ENCODE data around the gene UBE2E1.

Gene UBE2E1

DNA sequence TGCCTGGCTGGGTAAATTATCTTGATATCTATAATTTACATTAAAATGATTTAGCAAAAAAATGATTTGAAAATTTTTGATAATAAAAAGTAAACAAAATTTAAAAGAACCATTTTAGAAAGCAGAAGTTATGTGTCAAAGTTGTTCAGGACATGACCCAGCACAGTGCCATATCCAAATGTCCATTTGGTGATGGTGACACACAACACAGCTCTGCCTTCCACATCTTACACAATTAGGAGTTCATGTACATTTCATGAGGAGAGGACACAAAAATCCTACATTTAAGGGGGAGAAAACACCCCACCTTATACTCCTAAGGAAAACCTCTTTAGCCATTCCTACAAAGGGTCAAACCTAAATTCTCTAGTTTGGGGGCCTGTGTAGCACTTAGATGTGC, 10.7 kb upstream of the UBE2E1 start:
- Histone ChIP-seq H3K4me3 (ENCODE audit: low read depth in 1 of 2, low read length in 1 of 2) (no peak overlapping the region), H3K27ac (no peak overlapping the region), H3K4me1 (ENCODE audit: control insufficient read depth in 1 of 2, insufficient read depth in 1 of 2, low read depth in 1 of 2, low read length in 1 of 2) (peaks cover 7 to 9% of the 10 kb centered on the region in 2 experiments), H3K27me3 (peaks cover 1% of the 10 kb centered on the region), H3K9me3 (no peaks in the 10 kb centered on the region), H3K36me3 (no peaks in the 10 kb centered on the region)
- TF ChIP-seq, protein P1, sequence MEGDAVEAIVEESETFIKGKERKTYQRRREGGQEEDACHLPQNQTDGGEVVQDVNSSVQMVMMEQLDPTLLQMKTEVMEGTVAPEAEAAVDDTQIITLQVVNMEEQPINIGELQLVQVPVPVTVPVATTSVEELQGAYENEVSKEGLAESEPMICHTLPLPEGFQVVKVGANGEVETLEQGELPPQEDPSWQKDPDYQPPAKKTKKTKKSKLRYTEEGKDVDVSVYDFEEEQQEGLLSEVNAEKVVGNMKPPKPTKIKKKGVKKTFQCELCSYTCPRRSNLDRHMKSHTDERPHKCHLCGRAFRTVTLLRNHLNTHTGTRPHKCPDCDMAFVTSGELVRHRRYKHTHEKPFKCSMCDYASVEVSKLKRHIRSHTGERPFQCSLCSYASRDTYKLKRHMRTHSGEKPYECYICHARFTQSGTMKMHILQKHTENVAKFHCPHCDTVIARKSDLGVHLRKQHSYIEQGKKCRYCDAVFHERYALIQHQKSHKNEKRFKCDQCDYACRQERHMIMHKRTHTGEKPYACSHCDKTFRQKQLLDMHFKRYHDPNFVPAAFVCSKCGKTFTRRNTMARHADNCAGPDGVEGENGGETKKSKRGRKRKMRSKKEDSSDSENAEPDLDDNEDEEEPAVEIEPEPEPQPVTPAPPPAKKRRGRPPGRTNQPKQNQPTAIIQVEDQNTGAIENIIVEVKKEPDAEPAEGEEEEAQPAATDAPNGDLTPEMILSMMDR (IDR thresholded peaks at IDR 0.05): no peak

DNA sequence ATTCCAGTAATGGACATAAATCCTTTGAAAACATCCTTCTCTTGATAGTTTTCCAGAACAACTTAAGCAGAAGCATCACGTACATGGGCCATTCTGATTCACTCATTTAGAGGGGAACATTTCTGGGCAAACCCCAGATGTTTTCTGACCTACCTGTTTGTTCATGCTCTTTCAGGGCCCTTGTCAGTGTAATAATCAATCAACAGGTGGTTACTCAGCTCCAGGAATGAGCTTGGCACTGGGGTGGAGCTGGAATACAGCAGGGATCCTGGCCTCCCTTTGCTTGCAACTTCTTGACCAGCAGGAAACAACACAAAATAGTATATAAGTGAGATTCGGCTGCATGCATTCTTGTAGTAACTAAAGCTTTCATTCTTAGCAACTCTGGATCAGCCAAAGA, 9.2 kb upstream of the UBE2E1 start:
- TF ChIP-seq, protein P1 (IDR thresholded peaks at IDR 0.05): no peak
- H3K27ac ChIP-seq: no peak overlapping the region
- no peaks in the 10 kb centered on the region for H3K9me3 ChIP-seq
- no peak overlapping the region for H3K4me3 ChIP-seq (ENCODE audit: low read depth in 1 of 2, low read length in 1 of 2)
- H3K4me1 ChIP-seq (ENCODE audit: control insufficient read depth in 1 of 2, insufficient read depth in 1 of 2, low read depth in 1 of 2, low read length in 1 of 2): peaks cover 7 to 9% of the 10 kb centered on the region in 2 experiments
- no peaks in the 10 kb centered on the region for H3K36me3 ChIP-seq
- H3K27me3 ChIP-seq: no peaks in the 10 kb centered on the region

DNA sequence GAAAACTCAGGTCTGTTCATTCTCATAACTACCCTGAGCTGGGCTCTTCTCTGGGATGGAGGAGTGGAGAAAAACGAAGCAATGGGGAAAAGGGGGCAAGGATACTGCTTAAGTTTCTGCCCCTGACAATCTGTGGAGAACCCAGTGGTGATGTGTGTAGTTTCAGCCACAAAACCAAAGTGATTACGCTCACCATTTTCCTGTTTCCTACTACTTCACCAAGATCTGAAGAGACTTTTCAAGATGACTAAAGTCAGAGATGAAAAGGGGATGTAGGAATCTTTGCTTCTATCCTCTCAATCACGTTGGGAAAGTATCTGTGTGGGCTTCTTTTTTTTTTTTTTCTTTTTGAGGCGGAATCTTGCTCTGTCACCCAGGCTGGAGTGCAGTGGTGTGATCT, 8.3 kb upstream of the UBE2E1 start:
- Histone ChIP-seq H3K4me3 (ENCODE audit: low read depth in 1 of 2, low read length in 1 of 2) (no peak overlapping the region), H3K4me1 (ENCODE audit: control insufficient read depth in 1 of 2, insufficient read depth in 1 of 2, low read depth in 1 of 2, low read length in 1 of 2) (peaks cover 7 to 9% of the 10 kb centered on the region in 2 experiments), H3K27me3 (no peaks in the 10 kb centered on the region), H3K9me3 (no peaks in the 10 kb centered on the region), H3K27ac (no peak overlapping the region), H3K36me3 (no peaks in the 10 kb centered on the region)
- TF ChIP-seq, protein P1 (IDR thresholded peaks at IDR 0.05): no peak

DNA sequence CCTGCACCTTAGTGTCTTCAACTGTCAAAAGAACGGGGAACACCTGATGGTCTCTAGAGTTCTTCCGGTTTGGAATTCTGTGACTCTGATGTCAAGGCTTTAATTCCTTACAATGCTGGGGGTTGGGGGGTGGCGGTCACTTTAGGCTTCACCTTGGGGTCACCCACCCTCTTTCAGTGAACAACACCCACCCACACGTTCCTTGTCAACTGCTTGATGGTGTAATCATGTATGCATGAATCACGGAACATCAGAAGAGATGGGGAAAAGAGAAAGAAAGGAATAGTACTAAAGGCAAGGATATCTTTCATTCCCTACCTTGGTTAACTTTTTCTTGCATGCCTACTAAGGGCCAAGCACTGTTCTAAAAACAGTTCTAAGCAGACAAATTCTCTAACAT, 7.3 kb upstream of the UBE2E1 start:
- H3K9me3 ChIP-seq: no peaks in the 10 kb centered on the region
- H3K27ac ChIP-seq: no peak overlapping the region
- peaks cover 7 to 9% of the 10 kb centered on the region in 2 experiments for H3K4me1 ChIP-seq (ENCODE audit: control insufficient read depth in 1 of 2, insufficient read depth in 1 of 2, low read depth in 1 of 2, low read length in 1 of 2)
- H3K4me3 ChIP-seq (ENCODE audit: low read depth in 1 of 2, low read length in 1 of 2): no peak overlapping the region
- H3K27me3 ChIP-seq: no peaks in the 10 kb centered on the region
- TF ChIP-seq, protein P1 (IDR thresholded peaks at IDR 0.05): no peak
- H3K36me3 ChIP-seq: no peaks in the 10 kb centered on the region

DNA sequence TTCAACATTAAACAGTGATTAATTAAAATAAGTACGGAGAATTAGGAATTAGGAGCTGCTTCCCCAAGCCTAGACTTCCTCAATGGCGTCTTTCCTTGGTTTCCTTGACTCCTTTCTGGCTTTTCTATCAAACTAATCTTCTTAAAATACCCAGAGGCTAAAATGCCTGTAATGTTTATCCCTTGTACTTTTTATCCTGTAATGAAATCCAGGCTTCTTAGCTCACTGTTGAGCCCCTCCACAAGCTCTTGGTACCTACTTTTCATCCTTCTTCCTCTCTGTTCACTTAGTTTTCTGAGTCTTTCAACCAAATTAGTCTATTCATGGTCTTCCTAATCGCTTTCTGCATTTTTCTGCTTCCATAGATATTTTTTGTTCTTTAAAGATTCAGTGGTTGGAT, 6.9 kb upstream of the UBE2E1 start:
- H3K4me3 ChIP-seq (ENCODE audit: low read depth in 1 of 2, low read length in 1 of 2): no peak overlapping the region
- H3K4me1 ChIP-seq (ENCODE audit: control insufficient read depth in 1 of 2, insufficient read depth in 1 of 2, low read depth in 1 of 2, low read length in 1 of 2): peaks cover 7 to 9% of the 10 kb centered on the region in 2 experiments
- no peaks in the 10 kb centered on the region for H3K9me3 ChIP-seq
- H3K27me3 ChIP-seq: no peaks in the 10 kb centered on the region
- no peak overlapping the region for H3K27ac ChIP-seq
- TF ChIP-seq, protein P1 (IDR thresholded peaks at IDR 0.05): no peak
- no peaks in the 10 kb centered on the region for H3K36me3 ChIP-seq

DNA sequence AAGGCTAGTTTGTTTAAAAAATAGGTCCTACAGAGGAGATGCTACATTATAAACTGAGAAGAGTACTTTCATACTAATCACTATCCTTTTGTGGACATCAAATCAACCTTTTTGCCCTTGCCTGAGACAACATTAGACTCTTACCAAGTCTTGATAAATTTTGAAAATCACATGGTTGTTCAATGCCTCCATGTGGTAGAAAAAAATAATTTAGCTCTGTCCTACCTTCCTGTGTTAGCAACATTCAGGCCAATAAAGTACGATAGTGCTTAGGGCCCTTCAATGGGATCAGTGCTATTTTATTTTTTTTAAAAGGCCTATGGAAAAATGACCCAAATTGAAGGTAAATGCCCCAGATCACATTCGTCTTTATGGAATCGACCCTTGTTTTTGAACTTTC, 5.0 kb upstream of the UBE2E1 start:
- Histone ChIP-seq H3K4me1 (ENCODE audit: control insufficient read depth in 1 of 2, insufficient read depth in 1 of 2, low read depth in 1 of 2, low read length in 1 of 2) (peaks cover 5 to 7% of the 10 kb centered on the region in 2 experiments), H3K27ac (no peak overlapping the region), H3K27me3 (no peaks in the 10 kb centered on the region), H3K4me3 (ENCODE audit: low read depth in 1 of 2, low read length in 1 of 2) (no peak overlapping the region), H3K36me3 (no peaks in the 10 kb centered on the region), H3K9me3 (no peaks in the 10 kb centered on the region)
- TF ChIP-seq, protein P1 (IDR thresholded peaks at IDR 0.05): no peak
